Thoracic aorta (tissue), 2 donors: ENCODE results near the gene C3orf20. TPM values are rescaled to one million over a fixed set of nuclear protein-coding genes. Genes with fewer than 3 reads are reported as not detected.

Source experiments
- ATAC-seq: fragments of 150-250 bp; one replicate; pipeline ENCODE4 v1.8.0; 2017; ENCODE audit warnings: low read depth; ENCODE audit not compliant: insufficient number of reproducible peaks, low FRiP score
- DNase-seq: peaks from one replicate; pipeline ENCODE4 v3.0.0-alpha.2; 2020; ENCODE audit warnings: low spot score
- H3K27ac ChIP-seq, 2 donors: fragments of 200-600 bp; sonication (generic); 1 replicate in 1 of 2; 2 replicates in 1 of 2; pipeline ENCODE4 v1.5.1; 2016; ENCODE audit warnings: mild to moderate bottlenecking in 2 of 2, moderate library complexity in 2 of 2
- H3K27me3 ChIP-seq: fragments of 200-600 bp; sonication (generic); replicated peaks from 2 replicates; pipeline ENCODE4 v1.6.0; 2016; ENCODE audit warnings: mild to moderate bottlenecking; ENCODE audit not compliant: insufficient read depth
- H3K36me3 ChIP-seq: fragments of 200-600 bp; sonication (generic); one replicate; pipeline ENCODE4 v1.5.1; 2016
- H3K4me1 ChIP-seq, 2 donors: fragments of 200-600 bp; sonication (generic); 1 replicate in 1 of 2; 2 replicates in 1 of 2; pipeline versions ENCODE4 v1.5.1 to v1.6.0; 2016; ENCODE audit warnings: low read depth in 2 of 2, mild to moderate bottlenecking in 1 of 2; ENCODE audit not compliant: control insufficient read depth in 1 of 2
- H3K4me3 ChIP-seq: fragments of 200-600 bp; sonication (generic); 2 replicates; pipeline ENCODE4 v1.5.1; 2016; ENCODE audit warnings: mild to moderate bottlenecking
- H3K9me3 ChIP-seq: fragments of 200-600 bp; sonication (generic); 2 replicates; pipeline ENCODE4 v1.5.1; 2016
- CTCF ChIP-seq: fragments of 200-600 bp; sonication (generic); IDR thresholded peaks from one replicate; pipeline ENCODE4 v1.5.1; 2019; ENCODE audit warnings: antibody characterized with exemption
- total RNA-seq, 2 donors: library from RNA; depleted of rRNA; stranded (reverse); fragments of >200 nt; gene quantifications; one replicate each; pipeline versions ENCODE4 v1.1.0 to v1.2.3, GENCODE V29; 2016

The C3orf20 gene
- total RNA-seq, 2 donors from 2014 or later, result not detected

- no peaks in the 10 kb centered on the region for H3K27me3 ChIP-seq
- TF ChIP-seq CTCF, result no peak
Measured at GRCh38 chr3:14772533-14773138, 97.7 kb downstream of the C3orf20 start.

DNA sequence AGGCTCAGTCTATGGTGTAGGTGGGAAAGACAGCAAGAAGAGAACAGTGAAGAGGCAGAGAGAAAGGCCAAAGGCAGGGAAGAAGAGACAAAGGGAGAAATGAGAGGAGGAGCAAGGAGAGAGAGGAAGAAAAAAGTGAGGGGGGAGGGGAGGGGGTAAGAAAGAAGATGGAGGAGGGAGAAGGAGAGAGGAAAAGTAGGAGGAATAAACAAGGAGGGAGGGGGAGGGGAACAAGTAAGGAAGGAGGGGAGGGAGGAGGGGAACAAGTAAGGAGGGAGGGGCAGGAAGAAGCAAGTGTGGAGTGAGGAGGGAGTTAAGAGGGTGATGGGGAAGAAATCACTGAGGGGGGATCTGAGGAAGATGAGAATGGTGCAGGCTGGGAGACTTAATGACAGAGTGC, 98.3 kb downstream of the C3orf20 start:
- Histone ChIP-seq H3K4me3 (no peak overlapping the region), H3K9me3 (peaks cover 2% of the 10 kb centered on the region), H3K36me3 (no peaks in the 10 kb centered on the region), H3K27me3 (no peaks in the 10 kb centered on the region), H3K27ac (no peak overlapping the region), H3K4me1 (no peaks in the 10 kb centered on the region)
- DNase-seq, result no peak
- ATAC-seq, result no peak
- no peak for TF ChIP-seq CTCF

More at GRCh38 chr3:14772533-14773138, 97.7 kb downstream of the C3orf20 start:
- no peak overlapping the region for H3K27ac ChIP-seq
- no peak overlapping the region for H3K4me3 ChIP-seq
- no peak for ATAC-seq
- no peak for DNase-seq
- H3K4me1 ChIP-seq, result no peaks in the 10 kb centered on the region
- no peaks in the 10 kb centered on the region for H3K36me3 ChIP-seq
- no peaks in the 10 kb centered on the region for H3K9me3 ChIP-seq

GRCh38 chr3:14773691-14774128, 98.8 kb downstream of the C3orf20 start:
- H3K4me3 ChIP-seq, result no peak overlapping the region
- no peaks in the 10 kb centered on the region for H3K27me3 ChIP-seq
- no peak for DNase-seq
- no peaks in the 10 kb centered on the region for H3K4me1 ChIP-seq
- ATAC-seq, result no peak
- H3K36me3 ChIP-seq, result no peaks in the 10 kb centered on the region
- TF ChIP-seq CTCF, result no peak
- H3K27ac ChIP-seq, result no peak overlapping the region
- peaks cover 6% of the 10 kb centered on the region for H3K9me3 ChIP-seq

DNA sequence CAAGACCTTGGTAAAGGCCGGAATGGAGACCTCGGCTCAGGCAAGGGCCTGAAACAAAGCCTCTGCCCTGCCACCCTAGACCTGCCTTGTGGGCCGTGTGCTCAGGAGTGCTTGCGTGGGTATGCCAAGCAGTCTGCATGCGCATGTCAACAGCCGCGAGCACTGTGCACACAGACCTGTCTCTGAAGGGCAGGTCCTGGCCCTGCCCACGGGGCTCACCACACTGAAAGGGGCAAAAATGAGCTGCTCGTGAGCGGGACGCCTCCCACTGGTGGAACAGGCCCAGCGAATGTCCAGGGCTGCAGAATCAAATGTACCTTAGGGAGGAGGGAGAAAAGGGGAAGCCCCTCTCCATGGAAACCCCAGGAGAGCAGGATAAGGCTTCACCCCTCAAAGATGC, 99.5 kb downstream of the C3orf20 start:
- no peak for ATAC-seq
- Histone ChIP-seq H3K36me3 (no peaks in the 10 kb centered on the region), H3K9me3 (peaks cover 8% of the 10 kb centered on the region), H3K27ac (no peak overlapping the region), H3K4me1 (no peaks in the 10 kb centered on the region), H3K27me3 (no peaks in the 10 kb centered on the region), H3K4me3 (no peak overlapping the region)
- TF ChIP-seq CTCF, result no peak
- DNase-seq, result no peak

DNA sequence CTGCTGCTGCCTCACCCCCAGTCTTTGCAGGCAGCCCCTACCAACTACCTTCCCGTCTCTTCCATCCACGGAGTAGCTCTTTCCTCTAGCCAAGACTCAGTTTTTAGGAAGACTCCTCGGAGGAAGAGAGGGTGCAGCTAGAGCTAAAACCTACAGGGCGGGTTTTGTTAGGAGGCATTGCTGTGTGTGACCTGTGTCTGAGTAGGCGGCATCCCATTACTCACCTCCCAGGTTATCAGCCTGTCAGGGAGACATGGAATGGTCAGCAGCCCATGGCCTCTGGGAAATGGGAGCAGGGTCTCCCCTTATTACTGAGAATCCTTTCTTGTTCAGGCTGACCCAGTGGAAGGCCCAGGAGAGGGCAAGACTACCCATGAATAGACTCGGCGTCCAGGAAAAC, 100.1 kb downstream of the C3orf20 start:
- DNase-seq (no peak), ATAC-seq (no peak)
- H3K27ac ChIP-seq, result no peak overlapping the region
- no peak for TF ChIP-seq CTCF
- H3K4me1 ChIP-seq, result no peaks in the 10 kb centered on the region
- peaks cover 8% of the 10 kb centered on the region for H3K9me3 ChIP-seq
- no peak overlapping the region for H3K4me3 ChIP-seq
- H3K36me3 ChIP-seq, result no peaks in the 10 kb centered on the region
- H3K27me3 ChIP-seq, result no peaks in the 10 kb centered on the region
